HG02763 (cell line): ENCODE measurements around the gene SPDYE4.

ENCODE experiments used
- ATAC-seq: cut with Tn5 transposase; IDR thresholded peaks from one replicate; pipeline ENCODE4 v1.9.1; 2021; ENCODE audit warnings: mild to moderate bottlenecking, moderate library complexity; ENCODE audit not compliant: unreplicated experiment

The SPDYE4 gene

DNA sequence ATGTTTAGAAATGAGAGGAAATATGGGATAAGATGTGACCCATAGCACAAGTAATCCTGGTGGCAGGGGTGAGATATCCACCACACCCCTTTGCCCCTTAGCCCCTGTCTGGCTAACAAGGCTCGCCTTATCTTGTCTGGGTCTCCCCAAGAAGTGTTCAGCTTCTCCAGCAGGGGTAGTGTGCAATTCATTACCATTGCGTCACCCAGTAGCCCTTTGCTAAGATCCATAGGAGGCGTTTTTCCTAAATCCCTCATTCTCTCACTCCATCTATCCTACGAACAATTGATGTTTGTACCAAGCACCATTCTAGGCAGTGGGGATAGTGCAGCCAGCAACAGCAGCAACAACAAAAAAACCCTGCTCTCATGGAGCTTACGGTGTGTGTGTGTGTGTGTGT, 44.5 kb downstream of the SPDYE4 start:
- no peak for ATAC-seq

DNA sequence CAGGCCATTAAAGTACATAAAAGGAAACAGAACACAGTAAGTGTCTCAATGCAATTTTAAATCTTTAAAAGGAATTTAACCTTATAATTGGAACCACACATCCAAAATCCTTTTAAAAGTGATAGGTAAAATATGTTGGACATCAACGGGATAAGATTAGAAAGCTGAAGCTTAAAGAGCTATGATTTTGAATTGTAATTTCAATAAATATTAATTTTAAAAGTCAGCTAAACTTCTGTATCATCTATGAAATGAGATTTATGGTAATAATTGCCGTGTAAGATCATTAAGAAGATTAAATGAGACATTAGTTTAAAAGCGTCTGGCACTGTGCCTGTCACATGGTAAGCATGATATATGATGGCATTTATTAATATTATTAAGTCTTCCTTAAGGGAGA, 45.0 kb downstream of the SPDYE4 start:
- no peak for ATAC-seq

GRCh38 chr17:8712698-8713097, 45.6 kb downstream of the SPDYE4 start:
- no peak for ATAC-seq

DNA sequence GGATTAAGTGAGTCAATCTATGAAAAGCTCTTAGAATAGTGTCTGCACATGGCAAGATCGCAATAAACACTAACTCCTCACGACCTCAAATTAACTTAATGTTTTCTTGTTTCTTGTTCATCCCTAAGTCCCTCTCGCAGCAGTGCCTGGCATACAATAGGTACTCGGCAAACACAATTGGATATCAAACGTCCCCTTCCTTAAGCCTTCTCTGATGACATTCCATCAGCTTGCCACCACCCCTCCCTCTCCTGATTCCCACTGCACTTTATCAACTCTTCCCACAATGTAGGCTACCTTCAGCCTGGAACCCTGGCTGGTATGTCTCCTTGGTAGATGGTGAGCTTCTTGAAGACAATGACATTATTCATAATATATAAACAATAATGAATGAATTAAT, 47.1 kb downstream of the SPDYE4 start:
- ATAC-seq: no peak

DNA sequence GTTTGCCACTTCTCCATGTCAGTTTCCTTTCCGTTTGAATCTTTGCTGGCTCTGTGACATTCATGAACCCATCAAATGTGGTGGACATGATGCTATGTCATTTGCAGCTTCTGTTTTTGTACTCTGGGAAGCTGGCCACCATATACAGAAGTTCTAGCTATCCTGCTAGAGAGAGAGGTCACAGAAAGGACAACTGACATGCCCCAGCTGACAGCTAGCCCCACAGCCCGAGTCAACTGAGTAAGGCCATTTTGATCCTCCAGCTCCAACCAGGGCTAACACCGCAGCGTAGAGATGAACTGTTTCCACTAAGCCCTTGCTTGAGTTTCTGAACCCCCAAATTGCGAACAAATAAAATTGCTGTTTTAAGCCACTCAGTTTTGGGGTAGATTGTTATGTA, 47.5 kb downstream of the SPDYE4 start:
- no peak for ATAC-seq

DNA sequence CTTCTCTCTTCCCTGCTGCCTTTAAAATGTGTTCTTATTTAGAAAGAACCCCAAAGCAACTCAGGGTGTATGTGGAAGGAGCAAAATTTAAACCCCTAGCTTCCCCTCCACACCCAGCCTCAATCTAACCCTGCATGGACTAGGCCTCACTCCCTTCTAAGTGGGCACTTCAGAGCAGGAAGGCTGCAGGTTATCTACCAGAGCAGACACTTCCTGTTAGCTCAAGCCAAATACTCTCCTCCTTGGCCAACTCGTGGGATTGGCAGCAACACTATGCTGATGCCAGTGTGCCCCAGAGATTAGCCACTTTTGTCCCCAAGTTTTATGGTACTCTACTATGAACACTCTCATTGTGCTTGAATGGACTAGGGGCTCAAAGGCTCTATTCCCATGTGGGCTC, 49.3 kb downstream of the SPDYE4 start:
- no peak for ATAC-seq

DNA sequence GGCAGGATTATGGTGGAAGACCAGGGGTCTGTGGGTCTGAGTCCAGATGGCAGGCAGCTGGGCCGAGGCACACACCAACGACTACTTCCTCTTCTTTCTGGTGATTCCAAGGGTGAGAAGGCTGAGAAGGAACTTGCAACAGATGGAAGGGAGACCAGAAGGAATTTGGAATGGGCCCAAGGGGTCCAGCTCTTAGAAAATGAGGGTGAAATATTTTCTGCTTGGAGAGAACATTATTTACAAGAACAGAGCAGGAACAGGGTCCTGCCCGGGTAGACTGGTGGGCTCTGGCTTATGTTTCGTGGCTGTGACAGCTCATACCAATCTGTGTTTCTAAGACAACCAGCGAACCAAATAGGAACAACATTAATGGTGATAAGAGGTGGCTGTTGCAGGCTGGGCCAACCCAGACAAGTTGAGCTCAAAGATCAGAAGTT, 50.3 kb downstream of the SPDYE4 start:
- ATAC-seq: no peak

DNA sequence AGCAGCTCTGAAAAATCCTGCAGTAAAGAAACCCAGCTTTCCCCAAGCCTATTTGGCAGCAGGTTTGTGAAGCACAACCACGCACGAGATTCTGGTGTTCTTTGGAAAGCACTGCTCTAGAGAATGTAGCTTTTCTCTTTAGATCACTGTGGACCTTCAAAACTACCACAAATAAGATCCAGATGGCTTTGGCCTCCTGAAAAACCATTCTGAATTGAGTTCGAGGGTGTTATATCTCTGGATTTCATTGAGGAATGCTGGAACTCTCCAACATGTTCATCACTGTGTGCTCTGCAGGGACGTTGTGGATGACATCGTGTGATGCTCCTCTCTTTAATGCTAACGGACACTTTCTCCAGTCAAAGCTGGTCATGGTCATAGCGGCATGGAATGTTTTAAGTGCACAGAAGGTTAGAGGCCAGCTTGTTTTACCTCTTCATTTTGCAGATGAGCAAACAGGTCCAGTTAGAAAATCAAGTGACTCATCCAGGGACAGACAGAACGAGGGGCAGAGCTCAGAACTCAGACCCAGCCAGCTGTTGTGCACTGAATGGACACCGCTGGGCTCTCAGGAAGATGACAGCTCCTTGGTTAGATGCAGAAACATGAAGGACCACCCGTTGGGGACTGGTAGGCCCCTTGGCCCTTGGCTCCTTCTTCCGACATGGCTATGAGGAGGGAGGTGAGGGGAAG, 50.9 kb downstream of the SPDYE4 start:
- ATAC-seq: no peak

- no peak for ATAC-seq
Measured at GRCh38 chr17:8706431-8706830, 51.9 kb downstream of the SPDYE4 start.

- no peak for ATAC-seq
Measured at GRCh38 chr17:8705427-8705826, 52.9 kb downstream of the SPDYE4 start.

GRCh38 chr17:8703001-8703400, 55.3 kb downstream of the SPDYE4 start:
- ATAC-seq: no peak

GRCh38 chr17:8701754-8702153, 56.6 kb downstream of the SPDYE4 start:
- ATAC-seq: no peak

- no peak for ATAC-seq
Measured at GRCh38 chr17:8701221-8701620, 57.1 kb downstream of the SPDYE4 start.
